SIG-M5 treated with dmso at 0.1 percent for 504 hours (cell line): ENCODE results near the gene BEND3.
"Not testable (repeated sequence)": the region's sequence is repeated elsewhere in the genome, so short reads cannot be mapped to it uniquely, and the experiment has no call there.

ENCODE experiments used
- DNase-seq: peaks from one replicate; lab custom pipeline; 2025; ENCODE audit not compliant: unreplicated experiment; lab: John Stamatoyannopoulos, UW

Gene BEND3

DNA sequence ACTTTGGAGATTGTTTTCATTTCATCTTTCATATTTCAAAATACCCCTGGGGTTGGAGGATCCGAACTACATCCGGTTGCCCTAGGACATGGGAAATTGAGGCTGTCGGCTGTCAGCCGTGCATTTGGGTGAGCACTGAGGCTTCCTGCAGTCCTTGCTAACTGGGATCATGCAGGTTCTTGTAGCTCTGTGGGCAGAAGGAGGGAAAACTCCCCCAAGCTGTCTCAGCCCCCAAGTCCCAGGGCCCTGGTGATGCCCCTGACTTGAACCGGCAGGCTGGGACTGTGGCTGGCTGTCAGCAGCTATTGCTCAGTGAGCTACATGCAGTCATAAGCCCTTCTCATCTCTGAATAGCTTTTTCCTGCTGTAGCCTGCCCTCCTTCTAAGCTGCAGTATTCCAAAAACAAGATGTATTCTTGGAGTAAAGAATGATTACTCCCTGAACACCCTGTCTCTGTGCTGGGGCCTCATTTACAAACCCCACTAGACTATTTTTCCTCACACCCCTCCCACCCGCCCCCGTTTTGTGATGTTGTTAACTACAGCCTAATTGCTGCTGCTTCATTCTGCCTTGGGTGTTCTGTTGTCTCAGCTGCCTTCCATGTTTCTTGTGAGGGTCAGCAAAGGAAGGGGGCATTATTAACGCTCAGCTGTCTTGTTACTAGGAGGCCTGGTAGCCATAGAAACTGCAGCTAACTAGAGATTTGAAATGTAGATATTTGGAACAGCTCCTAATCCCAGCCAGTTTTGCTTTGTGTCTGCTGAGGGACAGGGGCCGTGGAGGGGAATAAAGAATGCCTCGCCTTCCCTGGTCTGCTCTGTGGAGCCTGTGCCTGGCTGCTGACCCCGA lies 69.3 kb downstream of the BEND3 start:
- DNase-seq = no peak

- DNase-seq = no peak
Measured at GRCh38 chr6:107033126-107033525, 82.2 kb downstream of the BEND3 start.

DNA sequence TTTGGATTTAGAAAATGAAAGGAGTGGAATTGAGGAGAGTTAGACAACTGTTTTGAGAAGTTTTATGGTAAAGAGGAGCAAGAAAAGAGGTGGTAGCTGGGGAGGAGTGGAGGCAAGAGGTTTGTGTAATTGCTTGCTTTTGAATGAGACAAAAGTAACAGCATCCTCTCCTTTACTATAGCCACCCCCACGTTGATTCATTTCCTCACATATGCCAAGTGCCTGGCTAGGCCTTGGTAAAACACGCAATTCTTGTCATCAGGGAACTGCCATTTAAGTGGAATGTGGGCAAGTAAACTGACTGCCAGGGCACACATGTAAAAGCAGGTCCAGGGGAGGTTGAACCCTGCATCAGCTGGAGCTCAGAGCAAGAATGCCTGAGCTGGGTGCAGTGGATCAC lies 83.3 kb downstream of the BEND3 start:
- DNase-seq = no peak

DNA sequence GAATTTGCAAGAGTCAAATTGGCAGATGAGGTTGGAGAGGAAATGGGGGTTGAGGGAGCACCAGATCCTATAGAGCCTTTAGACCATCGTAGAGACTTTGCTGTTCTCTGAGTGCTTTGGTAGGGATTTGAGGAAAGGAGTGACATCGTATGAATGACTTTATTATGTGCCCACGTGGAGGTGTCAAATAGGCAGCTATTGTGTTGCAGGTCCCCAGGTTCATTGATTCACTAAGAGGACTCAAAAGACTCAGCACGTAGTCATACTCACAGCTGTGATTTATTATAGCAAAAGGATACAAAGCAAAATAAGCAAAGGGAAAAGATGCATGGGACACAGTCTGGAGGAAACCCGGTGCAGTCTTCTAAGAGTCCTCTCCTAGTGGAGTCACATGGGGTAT lies 85.2 kb downstream of the BEND3 start:
- DNase-seq = no peak

DNA sequence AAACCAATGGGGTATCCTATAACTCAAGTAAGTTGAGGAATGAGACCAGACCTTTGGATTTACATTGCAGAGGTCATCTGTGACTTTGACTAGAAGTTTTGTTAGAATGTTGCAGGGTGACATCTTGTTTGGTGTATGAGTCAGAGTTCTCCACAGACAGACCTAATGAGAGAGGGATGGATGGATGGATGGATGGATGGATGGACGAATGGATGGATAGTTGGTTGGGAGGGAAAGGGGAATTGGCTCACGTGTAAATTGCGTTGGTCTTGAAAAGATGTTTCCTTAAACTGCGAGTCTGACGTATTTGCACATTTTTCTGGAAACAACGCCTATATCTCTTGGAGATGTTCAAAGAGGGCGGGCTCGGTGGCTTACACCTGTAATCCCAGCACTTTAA lies 88.3 kb downstream of the BEND3 start:
- DNase-seq = no peak

GRCh38 chr6:107021446-107022185 lies 93.7 kb downstream of the BEND3 start:
- no peak for DNase-seq

- DNase-seq = no peak
Measured at GRCh38 chr6:107020239-107020638, 95.1 kb downstream of the BEND3 start.

DNA sequence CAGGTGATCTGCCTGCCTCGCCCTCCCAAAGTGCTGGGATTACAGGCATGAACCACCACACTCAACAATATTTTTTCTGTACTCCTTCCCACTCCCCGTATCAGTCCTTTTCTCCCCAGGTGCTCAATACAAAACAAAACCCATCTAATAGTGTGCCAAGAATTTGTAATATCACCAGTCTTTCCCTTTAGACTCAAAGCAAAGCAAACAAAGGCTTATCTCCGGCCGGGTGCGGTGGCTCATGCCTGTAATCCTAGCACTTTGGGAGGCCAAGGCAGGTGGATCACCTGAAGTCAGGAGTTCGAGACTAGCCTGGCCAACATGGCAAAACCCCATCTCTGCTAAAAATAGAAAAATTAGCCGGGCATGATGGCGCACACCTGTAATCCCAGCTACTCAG lies 95.7 kb downstream of the BEND3 start:
- not testable (repeated sequence) for DNase-seq

GRCh38 chr6:107019047-107019446 lies 96.3 kb downstream of the BEND3 start:
- DNase-seq = no peak
